ENCODE measurements around the gene PTBP3.
"Not testable (repeated sequence)": the region's sequence is repeated elsewhere in the genome, so short reads cannot be mapped to it uniquely, and the experiment has no call there.

Gene PTBP3

GRCh38 chr9:112296929-112297328 is 36.5 kb downstream of the PTBP3 start:
- DNase-seq (ENCODE audit: low read depth in 1 of 2, low spot score in 1 of 2): no peak
- no peak for TF ChIP-seq JUND (IDR thresholded peaks at IDR 0.05; ENCODE audit: low read depth)
- in situ Hi-C loops (cut with HindIII; ENCODE audit: low pct_unique_long_range_greater_than_20kb, low sequenced_read_pairs): no loop called here

DNA sequence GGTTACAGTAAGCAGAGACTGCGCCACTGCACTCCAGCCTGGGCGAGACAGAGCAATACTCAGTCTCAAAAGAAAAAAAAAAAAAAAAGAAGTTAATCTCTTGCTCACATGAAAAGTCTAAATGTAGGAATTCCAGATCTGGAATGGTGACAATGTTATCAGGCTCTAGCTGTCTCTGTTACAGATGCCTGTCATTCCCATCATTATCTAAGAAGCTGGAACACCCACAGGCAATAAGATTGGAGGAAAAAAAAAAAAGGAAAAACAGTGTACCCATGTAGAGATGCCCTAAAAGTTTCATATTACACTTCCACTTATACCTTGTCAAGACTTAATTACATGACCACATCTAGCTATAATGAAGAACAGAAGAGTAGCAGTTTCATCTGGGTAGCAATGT is 38.2 kb downstream of the PTBP3 start:
- no peak for DNase-seq (ENCODE audit: low read depth in 1 of 2, low spot score in 1 of 2)
- TF ChIP-seq JUND (IDR thresholded peaks at IDR 0.05; ENCODE audit: low read depth): no peak
- in situ Hi-C loops (cut with HindIII; ENCODE audit: low pct_unique_long_range_greater_than_20kb, low sequenced_read_pairs): no loop called here

DNA sequence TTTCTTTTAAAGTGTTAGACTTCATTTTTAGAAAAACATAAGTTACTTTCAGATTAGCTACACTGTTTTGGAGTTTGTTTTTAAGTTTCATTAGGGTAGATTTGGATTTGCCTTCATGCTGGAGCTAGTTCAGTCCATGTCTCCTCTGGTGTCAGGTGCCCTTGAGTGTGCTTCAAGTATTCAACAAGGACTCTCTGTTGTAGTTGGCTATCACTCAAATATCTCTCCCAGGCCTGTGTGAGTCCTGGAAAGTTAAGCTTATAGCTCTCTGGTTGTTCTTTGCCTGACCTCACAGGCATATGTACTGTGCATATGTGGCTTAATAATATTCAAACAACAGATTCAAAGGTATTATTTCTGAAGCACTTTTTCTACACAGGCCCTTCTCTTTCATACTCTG is 45.4 kb downstream of the PTBP3 start:
- in situ Hi-C loops (cut with HindIII; ENCODE audit: low pct_unique_long_range_greater_than_20kb, low sequenced_read_pairs): no loop called here
- no peak for TF ChIP-seq JUND (IDR thresholded peaks at IDR 0.05; ENCODE audit: low read depth)
- DNase-seq (ENCODE audit: low read depth in 1 of 2, low spot score in 1 of 2): peak in 1 of 2 experiments; percentile 28

DNA sequence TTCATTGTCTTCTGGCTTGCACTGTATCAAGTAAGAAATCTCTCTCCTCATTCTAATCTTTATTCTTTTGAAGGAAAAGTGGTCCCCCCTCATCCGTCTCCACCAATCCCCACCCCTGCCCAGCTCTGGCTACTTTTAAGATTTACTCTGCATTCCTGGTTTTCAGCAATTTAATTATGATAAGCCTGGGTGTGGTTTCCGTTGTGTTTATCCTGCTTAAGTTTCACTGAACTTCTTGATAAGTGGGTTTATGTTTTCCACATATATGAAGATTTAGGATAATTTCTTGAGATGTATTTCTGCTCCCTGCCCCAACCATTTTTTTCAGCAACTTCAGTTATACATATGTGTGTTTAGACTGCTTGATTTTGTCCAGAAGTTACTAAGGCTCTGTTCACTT is 46.5 kb downstream of the PTBP3 start:
- in situ Hi-C loops (cut with HindIII; ENCODE audit: low pct_unique_long_range_greater_than_20kb, low sequenced_read_pairs): no loop called here
- no peak for DNase-seq (ENCODE audit: low read depth in 1 of 2, low spot score in 1 of 2)

DNA sequence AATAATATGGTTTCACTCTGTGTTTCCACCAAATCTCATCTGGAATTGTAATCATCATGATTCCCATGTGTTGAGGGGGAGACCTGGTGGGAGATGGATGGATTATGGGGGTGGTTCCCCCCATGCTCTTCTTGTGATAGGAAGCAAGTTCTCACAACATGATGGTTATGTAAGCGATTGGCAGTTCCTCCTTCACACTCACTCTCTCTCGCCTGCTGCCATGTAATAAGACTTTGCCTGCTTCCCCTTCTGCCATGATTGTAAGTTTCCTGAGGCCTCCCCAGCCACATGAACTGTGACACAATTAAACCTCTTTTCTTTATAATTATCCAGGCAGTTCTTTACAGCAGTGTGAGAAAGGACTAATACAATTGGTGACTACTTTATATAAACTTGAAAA is 48.4 kb downstream of the PTBP3 start:
- in situ Hi-C loops (cut with HindIII; ENCODE audit: low pct_unique_long_range_greater_than_20kb, low sequenced_read_pairs): no loop called here
- no peak for TF ChIP-seq JUND (IDR thresholded peaks at IDR 0.05; ENCODE audit: low read depth)
- no peak for DNase-seq (ENCODE audit: low read depth in 1 of 2, low spot score in 1 of 2)

More for the DNA sequence above, 46.5 kb downstream of the PTBP3 start:
- TF ChIP-seq JUND (IDR thresholded peaks at IDR 0.05; ENCODE audit: low read depth): no peak

GRCh38 chr9:112283582-112284253 is 49.7 kb downstream of the PTBP3 start:
- in situ Hi-C loops (cut with HindIII; ENCODE audit: low pct_unique_long_range_greater_than_20kb, low sequenced_read_pairs): no loop called here

DNA sequence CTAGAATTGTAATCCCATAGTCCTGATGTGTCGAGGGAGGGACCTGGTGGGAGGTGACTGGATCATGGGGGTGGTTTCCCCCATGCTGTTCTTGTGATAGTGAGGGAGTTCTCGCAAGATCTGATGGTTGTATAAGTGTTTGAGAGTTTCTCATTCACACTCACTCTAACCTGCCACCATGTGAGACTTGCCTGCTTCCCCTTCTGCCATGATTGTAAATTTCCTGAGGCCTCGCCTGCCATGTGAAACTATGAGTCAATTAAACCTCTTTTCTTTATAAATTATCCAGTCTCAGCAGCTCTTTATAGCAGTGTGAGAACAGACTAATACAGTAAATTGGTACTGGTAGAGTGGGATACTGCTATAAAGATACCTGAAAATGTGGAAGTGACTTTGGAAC is 50.6 kb downstream of the PTBP3 start:
- DNase-seq (ENCODE audit: low read depth in 1 of 2, low spot score in 1 of 2); in situ Hi-C loops (cut with HindIII; ENCODE audit: low pct_unique_long_range_greater_than_20kb, low sequenced_read_pairs): not testable (repeated sequence)

More at GRCh38 chr9:112283582-112284253, 49.7 kb downstream of the PTBP3 start:
- DNase-seq (ENCODE audit: low read depth in 1 of 2, low spot score in 1 of 2): no peak
- TF ChIP-seq JUND (IDR thresholded peaks at IDR 0.05; ENCODE audit: low read depth): no peak

- DNase-seq (ENCODE audit: low read depth in 1 of 2, low spot score in 1 of 2): no peak
- in situ Hi-C loops (cut with HindIII; ENCODE audit: low pct_unique_long_range_greater_than_20kb, low sequenced_read_pairs): no loop called here
- TF ChIP-seq JUND (IDR thresholded peaks at IDR 0.05; ENCODE audit: low read depth): no peak
Observed at GRCh38 chr9:112280904-112281303, 52.5 kb downstream of the PTBP3 start.

GRCh38 chr9:112279501-112279900 is 53.9 kb downstream of the PTBP3 start:
- no peak for TF ChIP-seq JUND (IDR thresholded peaks at IDR 0.05; ENCODE audit: low read depth)
- DNase-seq (ENCODE audit: low read depth in 1 of 2, low spot score in 1 of 2): no peak
- in situ Hi-C loops (cut with HindIII; ENCODE audit: low pct_unique_long_range_greater_than_20kb, low sequenced_read_pairs): no loop called here

GRCh38 chr9:112278152-112278551 is 55.3 kb downstream of the PTBP3 start:
- peak; percentile 4 to 37 for DNase-seq (ENCODE audit: low read depth in 1 of 2, low spot score in 1 of 2)
- in situ Hi-C loops (cut with HindIII; ENCODE audit: low pct_unique_long_range_greater_than_20kb, low sequenced_read_pairs): no loop called here
- no peak for TF ChIP-seq JUND (IDR thresholded peaks at IDR 0.05; ENCODE audit: low read depth)

DNA sequence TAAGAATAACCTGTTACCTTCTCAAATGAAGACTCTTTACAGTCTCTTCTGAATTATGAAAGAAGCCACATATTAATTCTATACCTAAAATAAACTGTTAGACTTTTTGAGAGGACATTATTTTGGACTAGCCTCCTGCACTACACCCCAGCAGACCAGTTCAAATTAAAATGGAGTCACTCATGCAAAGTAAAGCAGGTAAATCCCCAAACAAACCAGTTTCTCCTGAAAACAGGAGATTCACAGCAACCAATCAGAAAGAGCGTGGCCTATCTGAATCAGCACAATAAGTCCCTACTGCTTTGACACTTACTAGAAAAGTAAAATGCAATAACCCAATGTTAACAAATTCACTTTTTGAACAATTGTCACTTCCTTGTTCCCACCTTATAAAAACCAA is 58.8 kb downstream of the PTBP3 start:
- in situ Hi-C loops (cut with HindIII; ENCODE audit: low pct_unique_long_range_greater_than_20kb, low sequenced_read_pairs): no loop called here

GRCh38 chr9:112273876-112274275 is 59.5 kb downstream of the PTBP3 start:
- DNase-seq (ENCODE audit: low read depth in 1 of 2, low spot score in 1 of 2): no peak
- TF ChIP-seq JUND (IDR thresholded peaks at IDR 0.05; ENCODE audit: low read depth): no peak
- in situ Hi-C loops (cut with HindIII; ENCODE audit: low pct_unique_long_range_greater_than_20kb, low sequenced_read_pairs): no loop called here

More for the DNA sequence above, 58.8 kb downstream of the PTBP3 start:
- no peak for TF ChIP-seq JUND (IDR thresholded peaks at IDR 0.05; ENCODE audit: low read depth)
- no peak for DNase-seq (ENCODE audit: low read depth in 1 of 2, low spot score in 1 of 2)

GRCh38 chr9:112271466-112272098 is 61.8 kb downstream of the PTBP3 start:
- DNase-seq (ENCODE audit: low read depth in 1 of 2, low spot score in 1 of 2): no peak
- TF ChIP-seq JUND (IDR thresholded peaks at IDR 0.05; ENCODE audit: low read depth): no peak
- in situ Hi-C loops (cut with HindIII; ENCODE audit: low pct_unique_long_range_greater_than_20kb, low sequenced_read_pairs): no loop called here

DNA sequence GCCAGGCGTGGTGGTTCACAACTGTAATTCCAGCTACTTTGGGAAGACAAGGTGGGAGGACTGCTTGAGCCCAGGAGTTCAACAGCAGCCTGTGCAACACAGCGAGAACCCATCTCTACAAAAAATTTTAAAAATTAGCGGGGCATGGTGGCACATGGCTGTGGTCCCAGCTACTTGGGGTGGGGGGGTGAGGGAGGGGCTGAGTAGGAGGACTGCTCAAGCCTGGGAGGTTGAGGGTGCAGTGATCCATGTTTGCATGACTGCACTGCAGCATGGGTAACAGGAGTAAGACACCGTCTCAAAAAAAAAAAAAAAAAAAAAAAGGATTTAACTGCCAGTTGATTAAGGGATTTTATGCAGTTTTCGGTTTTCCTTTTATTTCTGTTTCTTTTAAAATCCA is 65.0 kb downstream of the PTBP3 start:
- no peak for TF ChIP-seq JUND (IDR thresholded peaks at IDR 0.05; ENCODE audit: low read depth)
- in situ Hi-C loops (cut with HindIII; ENCODE audit: low pct_unique_long_range_greater_than_20kb, low sequenced_read_pairs): no loop called here
- no peak for DNase-seq (ENCODE audit: low read depth in 1 of 2, low spot score in 1 of 2)

GRCh38 chr9:112267086-112267485 is 66.3 kb downstream of the PTBP3 start:
- DNase-seq (ENCODE audit: low read depth in 1 of 2, low spot score in 1 of 2); in situ Hi-C loops (cut with HindIII; ENCODE audit: low pct_unique_long_range_greater_than_20kb, low sequenced_read_pairs): not testable (repeated sequence)
